Stimulated activated CD4-positive, alpha-beta T cell treated with anti-CD3 and anti-CD28 coated beads, Interleukin-4, amount 100 ng/mL, for 48 hours (primary cell): ENCODE results near the gene SRL.
"Not testable (repeated sequence)": the region's sequence is repeated elsewhere in the genome, so short reads cannot be mapped to it uniquely, and the experiment has no call there.

Source experiments
- DNase-seq, 2 donors: peaks; one replicate each; pipeline ENCODE4 v3.0.0-alpha.2; 2020; ENCODE audit warnings: low read depth in 2 of 2

Gene SRL

DNA sequence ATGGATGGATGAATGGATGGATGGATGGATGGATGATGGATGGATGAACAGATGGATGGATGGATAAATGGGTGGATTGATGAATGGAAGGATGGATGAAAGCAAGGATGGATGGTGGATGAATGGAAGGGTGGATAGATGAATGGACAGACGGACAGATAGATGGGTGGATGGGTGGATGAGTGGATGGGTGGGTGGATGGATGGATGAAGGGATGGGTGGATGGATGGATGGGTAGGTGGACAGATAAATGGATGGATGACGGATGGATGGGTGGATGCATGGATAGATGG, 14.9 kb downstream of the SRL start:
- DNase-seq, result no peak

DNA sequence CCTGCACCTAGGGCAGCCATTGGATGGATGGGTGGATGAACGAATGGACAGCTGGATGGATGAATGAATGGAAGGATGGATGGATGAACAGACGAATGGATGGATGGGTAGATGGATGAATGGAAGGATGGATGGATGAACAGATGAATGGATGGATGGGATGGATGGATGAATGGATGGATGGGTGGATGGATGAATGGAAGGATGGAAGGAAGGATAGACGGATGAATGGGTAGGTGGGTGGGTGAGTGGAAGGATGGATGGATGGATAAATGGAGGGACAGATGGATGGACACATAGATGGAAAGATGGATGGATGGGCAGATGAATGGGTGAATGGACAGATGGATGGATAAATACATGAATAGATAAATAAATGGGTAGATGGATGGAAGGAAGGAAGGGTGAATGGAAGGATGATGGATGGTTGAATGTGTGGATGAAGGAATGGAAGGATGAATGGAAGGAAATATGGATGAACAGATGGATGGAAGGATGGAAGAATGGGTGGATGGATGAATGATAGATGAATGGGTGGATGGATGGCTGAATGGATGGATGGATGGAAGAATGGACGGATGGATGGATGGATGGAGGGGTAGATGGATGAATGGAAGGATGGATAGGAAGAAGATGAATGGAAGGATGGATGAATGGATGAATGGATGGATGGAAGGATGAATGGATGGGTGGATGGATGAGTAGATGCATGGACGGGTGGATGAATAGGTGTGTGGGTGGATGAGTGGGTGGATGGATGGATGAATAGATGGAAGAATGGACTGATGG, 15.4 kb downstream of the SRL start:
- DNase-seq, result no peak

DNA sequence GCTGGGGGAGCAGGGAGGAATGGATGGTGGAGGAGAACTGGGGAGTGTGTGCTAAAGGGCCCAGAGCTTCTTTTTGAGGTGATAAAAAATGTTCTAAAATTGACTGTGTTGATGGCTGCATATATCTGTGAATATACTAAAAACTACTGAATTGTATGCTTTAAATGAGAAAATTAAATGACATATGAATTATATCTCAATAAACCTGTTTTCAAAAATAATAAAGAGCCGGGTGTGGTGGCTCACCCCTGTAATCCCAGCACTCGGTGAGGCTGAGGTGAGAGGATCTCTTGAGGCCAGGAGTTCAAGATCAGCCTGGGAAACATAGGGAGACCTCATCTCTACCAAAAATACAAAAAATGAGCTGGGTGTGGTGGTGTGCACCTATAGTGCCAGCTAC, 16.8 kb downstream of the SRL start:
- DNase-seq, result no peak

DNA sequence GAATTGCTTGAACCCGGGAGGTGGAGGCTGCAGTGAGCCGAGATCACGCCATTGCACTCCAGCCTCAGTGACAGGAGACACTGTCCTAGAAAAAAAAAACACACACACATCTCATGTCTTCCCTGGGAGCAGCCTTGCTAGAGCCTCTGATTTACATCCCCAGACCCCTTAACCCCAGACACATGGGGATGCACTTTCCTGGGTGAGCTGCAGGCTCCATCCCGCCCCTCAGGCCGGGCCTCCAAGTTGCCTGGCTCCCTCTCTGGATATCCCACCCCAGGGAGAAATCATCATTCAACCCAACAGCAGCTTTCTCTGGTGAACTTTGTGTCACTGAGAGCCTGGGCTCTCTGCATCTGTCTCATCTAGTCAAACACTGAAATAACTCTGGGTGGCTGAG, 21.5 kb downstream of the SRL start:
- DNase-seq, result no peak

DNA sequence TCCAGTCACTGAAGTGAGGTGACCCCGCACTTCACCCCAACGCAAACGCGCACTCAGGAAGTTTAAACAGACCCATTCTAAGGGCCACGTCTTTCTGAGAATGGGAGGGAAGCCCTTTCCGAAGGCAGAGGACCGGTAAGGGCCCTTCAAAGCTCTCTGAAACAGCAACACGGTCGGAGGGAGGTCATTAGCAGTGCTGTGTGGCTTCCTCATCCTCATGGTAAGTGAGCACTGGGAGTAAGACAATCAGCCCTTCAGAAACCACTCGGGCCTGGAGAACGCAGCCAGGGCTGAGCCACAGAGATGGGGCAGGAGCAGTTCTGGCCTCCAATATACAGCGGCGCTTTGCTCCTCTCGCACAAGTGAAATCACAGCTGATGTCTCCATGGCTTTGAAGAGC, 23.7 kb downstream of the SRL start:
- no peak for DNase-seq

DNA sequence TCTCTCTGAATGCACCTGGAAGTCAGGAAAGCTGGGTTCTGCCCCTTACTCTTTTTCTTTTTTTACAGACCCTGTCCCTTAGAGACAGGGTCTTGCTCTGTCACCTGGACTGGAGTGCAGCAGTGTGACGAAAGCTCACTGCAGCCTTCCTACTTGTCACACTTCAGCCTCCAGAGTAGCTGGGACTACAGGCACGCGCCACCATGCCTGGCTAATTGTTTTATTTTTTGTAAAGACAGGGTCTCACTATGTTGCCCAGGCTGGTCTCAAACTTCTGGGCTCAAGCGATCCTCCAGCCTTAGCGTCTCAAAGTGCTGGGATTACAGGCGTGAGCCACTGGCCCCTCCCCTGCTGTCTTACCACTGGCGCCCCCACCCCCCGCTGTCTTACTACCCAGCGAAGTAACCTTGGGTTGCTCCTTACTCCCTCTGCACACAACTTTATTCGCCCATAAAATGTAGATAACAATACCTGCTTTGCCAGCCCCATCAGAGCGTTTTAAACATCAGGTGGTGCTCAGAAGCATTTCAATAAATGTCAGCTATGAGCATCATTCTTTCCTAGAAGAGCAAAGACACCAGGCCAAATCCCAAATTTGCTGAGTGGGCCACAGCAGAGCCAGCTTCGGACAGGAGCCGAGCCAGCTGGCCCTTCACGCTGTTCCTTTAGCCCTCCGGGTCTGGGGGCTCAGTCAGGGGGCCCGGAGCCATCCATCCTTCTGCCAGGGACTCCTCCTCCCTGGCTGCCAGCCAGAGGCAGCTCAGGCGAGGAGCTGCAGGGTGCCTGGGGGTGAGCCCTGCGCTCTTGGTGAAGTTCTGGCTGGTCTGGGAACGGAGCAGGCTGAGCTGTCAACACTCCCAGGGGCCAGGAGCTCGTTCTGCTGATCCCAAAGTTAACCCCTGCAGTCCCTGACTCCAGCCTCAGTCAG, 24.4 kb downstream of the SRL start:
- DNase-seq, result no peak

DNA sequence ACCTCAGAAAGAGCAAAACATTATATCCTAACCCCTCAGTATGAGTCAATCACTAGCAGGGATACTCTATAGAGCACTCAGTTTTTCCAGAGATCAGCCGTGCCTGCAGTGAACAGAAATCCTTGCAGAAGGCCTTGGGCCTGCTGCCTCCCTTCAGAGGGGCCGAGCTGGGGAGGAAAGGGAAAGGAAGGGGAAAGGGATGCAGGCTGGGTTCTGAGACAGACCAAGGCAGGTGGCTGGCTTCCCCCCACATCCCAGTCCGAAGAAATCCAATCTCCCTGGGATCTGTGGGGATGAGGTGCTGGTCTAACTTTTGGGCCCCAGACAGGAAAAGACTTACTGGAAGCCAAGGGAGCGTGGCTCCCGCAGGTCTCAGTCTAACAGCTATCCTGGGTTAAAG, 25.3 kb downstream of the SRL start:
- DNase-seq, result no peak

DNA sequence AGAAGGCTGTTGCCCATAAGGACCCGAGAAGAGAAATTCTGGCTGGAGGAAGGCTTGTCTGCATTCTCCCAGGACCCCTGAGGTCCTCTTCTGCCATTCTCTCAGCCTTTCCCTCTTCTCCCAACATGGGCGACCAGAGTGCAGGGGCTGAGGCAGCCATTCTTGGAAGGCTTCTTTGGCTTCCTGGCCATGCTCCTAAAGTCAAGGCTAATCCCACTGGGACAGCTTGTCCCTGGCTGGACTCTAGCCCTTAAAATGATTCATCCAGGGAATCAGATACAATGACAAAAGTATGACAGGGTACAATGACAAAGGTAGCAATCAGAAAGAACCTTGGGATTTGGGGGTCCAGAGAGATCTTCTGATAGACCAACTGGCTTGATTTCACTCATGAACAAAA, 26.8 kb downstream of the SRL start:
- no peak for DNase-seq

DNA sequence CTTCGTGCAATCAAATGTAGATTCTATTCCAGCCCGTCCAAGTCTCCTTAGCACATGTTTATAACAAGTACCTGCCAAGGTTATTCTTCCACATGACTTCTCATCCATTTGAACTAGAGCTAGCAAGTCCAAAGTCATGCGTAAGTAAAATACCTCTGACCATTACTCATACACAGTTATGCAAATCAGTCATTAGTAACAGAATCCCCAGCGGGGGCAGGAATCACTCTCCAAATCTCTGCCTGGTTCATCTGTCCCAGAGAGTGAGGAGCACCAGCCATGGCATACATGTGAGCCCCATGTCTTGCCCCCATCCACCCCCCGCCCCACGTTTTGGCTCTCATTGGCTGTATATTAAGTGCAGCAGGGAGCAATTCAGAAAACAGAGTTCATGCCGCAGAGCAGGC, 27.7 kb downstream of the SRL start:
- DNase-seq, result no peak

DNA sequence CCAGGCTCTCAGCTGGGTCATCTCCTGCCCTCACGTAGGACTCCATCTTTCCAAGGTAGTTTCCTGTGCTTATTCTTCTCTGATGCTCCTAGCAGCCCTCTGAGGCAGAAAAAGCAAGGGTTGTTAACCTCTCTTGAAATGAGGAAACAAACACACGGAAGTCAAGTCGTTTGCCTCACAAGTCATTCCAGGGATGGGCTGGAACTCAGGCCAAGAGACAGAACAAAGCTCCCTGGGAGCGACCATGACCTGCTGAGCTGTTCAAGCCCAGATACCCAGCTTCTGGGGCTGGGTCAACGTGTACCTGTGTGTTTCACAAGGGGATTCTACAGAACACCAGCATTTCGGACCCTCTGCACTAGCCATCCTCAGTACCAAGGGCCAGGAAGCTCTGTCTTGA, 28.1 kb downstream of the SRL start:
- DNase-seq, result no peak

DNA sequence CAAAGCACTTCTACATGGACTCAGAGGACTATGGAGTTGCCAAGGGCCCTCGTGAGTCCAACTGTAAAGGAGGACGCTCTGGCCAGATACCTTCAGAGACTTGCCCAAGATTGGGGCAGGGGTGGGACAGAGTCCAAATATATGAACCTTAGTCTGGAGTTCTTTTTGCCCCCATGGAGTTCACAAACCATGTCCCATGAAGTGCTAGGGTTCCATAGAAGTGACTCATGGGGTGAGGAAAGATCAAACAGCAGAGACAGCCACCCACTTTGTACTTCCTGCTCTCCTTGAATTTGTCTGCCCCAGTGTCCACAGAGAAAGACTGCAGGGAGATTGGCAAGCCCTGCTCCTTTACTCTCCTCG, 29.0 kb downstream of the SRL start:
- no peak for DNase-seq

DNA sequence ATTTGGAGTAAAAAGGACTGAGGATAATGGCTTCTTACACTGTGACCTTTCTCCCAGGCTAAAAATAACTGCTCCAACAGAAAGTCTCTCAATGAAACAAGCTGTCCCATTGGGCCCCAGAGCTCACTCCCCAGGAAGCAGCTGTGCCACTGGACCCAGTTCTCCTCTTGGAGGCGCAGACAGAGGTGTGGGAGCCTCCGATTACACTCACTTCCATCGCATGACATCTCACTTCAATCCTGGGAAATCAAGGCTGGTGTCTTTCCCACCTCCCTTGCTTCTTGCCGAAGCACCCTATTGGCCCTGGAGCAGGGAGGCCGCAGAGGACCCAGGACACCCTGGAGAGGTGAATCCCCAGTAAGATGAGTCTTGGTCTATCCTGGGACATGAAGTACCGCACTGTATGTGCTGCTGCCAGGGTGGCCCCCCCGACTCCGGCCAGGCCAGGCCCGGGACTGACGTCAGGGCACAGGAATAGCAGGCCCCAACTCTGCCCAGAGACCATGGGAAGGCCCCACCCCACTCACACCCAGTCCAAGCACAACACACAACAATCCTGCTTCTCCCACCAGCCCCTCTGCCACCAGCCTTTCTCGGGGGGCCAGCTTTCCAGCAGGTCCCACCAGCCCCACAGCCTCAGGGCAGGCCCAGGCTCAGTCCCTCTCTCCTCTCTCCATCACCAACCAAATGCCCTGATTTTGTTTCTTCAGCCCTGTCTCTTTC, 29.5 kb downstream of the SRL start:
- DNase-seq, result no peak

DNA sequence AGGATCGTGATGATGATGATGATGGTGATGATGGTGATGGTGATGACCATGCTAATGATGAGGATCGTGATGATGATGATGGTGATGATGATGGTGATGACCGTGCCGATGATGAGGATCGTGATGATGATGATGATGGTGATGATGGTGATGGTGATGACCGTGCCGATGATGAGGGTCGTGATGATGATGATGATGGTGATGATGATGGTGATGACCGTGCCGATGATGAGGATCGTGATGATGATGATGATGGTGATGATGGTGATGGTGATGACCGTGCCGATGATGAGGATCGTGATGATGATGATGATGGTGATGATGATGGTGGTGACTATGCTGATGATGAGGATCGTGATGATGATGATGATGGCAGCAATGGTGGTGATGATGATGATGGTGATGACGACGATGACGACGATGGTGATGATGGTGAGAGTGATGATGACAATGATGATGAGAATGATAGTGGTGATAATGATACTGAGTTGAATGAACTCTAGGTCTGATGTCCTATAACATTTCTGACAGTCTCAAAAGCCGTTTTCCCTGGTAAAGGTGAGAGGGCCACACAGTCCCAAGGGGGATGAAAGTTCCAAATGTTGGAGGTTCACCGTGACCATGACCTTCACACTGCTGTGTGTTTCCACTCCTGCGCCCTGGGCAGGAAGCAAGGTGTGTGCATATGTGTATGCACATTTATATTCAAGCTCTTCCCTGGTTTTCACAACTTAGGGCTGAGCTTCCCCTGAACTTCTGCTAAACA, 30.3 kb downstream of the SRL start:
- DNase-seq, result not testable (repeated sequence)

DNA sequence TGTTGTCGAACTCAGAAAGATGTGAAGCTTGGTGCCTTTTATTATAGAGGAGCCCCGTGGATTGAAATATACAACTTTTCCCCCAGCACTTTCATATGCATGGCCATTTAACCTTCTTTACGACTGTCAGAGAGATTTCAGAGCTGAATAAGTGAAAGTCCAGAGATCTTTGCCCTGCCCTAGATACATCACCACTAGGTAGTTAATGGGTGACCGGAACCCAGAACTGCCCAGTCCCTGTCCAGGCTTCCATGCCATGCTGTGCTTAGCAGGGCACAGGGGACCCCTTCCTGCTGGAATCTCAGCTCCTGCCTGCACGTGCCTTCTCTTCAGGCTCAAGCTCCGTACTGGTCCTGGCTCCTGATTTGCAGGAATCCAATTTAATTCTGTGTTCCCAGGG, 32.2 kb downstream of the SRL start:
- DNase-seq, result no peak

DNA sequence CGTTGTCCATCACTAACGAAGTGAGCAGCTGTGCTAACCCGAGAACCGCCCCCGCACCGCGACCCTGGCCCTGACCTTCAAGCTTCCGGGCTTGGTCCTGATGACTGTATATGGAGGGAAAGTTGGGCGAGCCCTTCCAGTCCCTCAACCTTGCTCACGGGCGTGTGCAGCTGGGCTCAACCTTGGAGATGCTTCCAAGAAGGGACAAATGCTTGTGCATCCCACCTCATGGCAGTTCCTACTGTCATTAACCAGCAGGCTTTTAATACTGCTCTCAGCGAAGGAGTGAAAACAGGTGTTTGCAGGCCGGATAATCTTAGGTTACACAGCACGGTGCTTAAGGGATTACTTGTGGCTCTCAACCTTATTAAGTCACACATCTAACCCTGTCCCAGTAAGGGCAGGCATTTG, 33.5 kb downstream of the SRL start:
- no peak for DNase-seq

DNA sequence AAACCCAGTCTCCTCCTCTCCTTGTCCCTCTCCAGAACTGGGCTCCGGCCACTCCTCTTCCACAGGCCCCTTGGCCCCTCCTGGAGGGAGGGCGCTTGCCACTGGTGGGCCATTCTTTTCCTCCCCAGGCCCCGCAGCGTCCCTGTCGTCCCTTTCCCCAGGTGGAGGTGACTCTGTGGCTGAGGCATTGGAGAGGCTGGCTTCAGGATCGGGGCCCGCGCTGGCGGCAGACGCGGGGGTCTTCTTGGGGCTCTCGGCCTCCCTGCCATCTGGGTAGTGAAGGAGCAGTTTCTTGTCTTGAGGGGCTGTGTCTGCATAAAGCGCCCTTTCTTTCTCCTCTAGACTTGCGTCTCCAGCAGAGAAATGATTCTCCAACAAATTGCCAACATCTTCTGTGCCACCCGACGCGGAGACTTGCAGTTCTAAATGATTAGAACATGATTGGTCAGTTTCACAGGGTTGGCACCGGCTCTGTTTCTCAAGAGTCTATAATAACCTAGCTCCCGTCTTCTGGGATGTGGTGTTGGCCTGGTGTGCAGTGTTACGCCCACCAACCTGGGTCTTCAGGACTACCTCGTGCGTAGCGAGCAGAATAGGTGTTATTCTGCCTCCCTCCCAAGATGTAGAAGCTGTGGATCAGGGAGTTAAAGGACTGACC, 34.1 kb downstream of the SRL start:
- DNase-seq, result no peak

DNA sequence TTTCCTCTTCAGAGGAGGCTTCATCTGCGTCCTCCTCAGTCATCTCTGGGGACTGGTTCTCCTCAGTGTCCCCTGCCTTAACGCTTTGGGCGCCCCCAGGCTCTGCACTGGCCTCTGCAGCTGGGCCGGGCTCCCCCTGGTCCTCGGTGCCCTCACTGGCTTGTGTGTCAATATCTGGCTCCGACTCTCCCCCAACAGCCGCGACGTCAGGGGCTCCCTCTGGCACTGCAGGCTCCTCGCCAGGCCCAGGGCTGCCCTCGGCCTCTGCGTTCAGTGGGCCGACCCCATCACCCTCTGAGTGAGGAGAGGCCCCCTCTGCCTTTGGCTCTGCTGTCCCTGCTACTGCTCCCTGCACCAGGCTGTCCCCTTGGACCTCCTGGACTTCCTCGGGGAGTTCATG, 34.7 kb downstream of the SRL start:
- DNase-seq, result no peak

DNA sequence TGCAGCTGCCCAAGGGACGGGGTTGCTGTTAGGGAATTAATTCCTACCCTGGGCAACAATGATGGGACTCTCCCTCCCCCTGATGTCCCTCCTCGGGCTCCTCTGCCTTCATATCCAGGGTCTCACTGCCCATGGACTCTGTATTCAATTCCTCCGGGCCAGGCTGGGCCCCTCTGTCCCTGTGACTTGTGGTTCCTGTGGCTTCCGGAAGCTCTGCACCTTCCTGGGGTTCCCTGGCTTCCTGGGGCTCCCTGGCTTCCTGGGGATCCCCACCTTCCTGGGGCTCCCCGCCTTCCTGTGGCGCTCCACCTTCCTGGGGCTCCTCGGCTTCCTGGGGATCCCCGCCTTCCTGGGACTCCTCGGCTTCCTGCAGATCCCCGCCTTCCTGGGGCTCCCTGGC, 35.2 kb downstream of the SRL start:
- no peak for DNase-seq

DNA sequence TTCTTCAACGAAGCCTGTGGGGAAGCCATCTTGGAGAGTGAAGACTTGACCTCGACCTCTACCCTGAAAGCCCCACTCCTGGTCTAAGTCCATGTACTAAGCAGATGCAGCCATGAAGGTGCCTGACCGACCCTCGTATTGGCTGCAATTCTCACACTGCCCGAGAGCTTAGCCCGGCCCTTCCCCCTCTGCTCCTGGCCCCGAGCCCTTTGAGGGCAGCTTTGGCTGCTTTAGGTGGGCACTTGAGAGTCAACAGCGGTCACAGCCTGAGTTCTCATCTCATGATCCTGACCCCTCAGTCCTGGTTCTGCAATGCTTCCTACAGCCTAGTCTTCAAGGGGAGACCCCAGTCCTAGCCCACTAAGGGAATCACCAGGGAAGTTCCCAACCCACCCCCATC, 35.9 kb downstream of the SRL start:
- DNase-seq, result no peak

DNA sequence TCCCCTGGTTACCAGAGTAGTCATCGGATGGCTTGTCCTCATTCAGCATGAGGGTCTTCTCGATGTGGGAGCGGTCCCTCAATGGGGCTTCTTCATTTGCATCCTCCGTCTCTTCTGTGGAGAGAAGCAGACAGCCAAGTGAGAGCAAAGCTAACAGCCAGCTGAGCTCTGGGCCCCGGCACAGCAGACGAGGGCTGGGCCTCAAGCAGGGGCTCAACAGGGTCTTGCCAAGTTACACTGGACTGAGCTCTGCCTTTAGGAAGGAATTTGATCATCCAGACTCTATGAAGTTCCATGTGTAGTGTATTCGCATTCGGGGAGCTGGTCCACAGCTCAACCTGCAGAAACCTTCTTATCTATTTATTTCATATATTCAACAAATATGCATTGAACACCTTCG, 37.4 kb downstream of the SRL start:
- DNase-seq, result no peak

DNA sequence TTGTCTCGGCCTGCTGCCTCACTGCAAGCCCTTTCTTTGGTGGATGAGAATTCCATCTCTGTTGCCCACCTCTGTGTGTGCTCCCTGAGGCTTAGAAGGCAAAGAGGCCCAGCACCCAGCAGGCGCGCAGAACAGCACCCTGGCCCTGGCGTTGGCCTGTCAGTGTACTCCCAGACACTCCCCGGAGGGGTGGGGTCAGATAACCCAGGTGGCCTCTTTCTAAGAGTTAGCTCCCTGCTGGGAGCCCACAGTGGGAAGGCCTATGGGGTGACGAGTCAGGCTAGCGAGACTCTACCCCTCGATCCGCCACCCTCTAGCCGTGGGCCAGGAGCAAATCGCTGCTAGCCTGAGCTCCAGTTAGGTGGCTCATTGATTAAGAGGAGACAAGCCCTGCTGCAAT, 38.1 kb downstream of the SRL start:
- no peak for DNase-seq
